Nephron progenitor cell (in vitro differentiated cells): ENCODE data around the gene TLX3.
A peak's percentile ranks its signal among the peaks of the same experiment; 100 is the strongest.

Experiments
- DNase-seq: peaks from one replicate; pipeline ENCODE4 v3.0.0; 2021
- H3K27ac Mint-ChIP-seq: 2 replicates; pipeline ENCODE4 v1.8.0; 2021; ENCODE audit warnings: mild to moderate bottlenecking, moderate library complexity, mixed read lengths
- H3K27me3 Mint-ChIP-seq: 2 replicates; pipeline ENCODE4 v1.8.0; 2021; ENCODE audit warnings: mild to moderate bottlenecking, low read depth, mixed read lengths; ENCODE audit not compliant: poor library complexity
- H3K36me3 Mint-ChIP-seq: 2 replicates; pipeline ENCODE4 v1.8.0; 2021; ENCODE audit warnings: low read depth, mixed read lengths
- H3K4me1 Mint-ChIP-seq: 2 replicates; pipeline ENCODE4 v1.8.0; 2021; ENCODE audit warnings: mixed read lengths
- H3K4me3 Mint-ChIP-seq: 2 replicates; pipeline ENCODE4 v1.8.0; 2021; ENCODE audit warnings: mild to moderate bottlenecking, moderate library complexity, mixed read lengths
- H3K9me3 Mint-ChIP-seq: 2 replicates; pipeline ENCODE4 v1.8.0; 2021; ENCODE audit warnings: mild to moderate bottlenecking, moderate library complexity, mixed read lengths
- CTCF ChIP-seq: fragments of 200-600 bp; sonication (generic); IDR thresholded peaks from 2 replicates; pipeline ENCODE4 v1.5.0; 2021; ENCODE audit warnings: antibody characterized with exemption

TLX3 gene

DNA sequence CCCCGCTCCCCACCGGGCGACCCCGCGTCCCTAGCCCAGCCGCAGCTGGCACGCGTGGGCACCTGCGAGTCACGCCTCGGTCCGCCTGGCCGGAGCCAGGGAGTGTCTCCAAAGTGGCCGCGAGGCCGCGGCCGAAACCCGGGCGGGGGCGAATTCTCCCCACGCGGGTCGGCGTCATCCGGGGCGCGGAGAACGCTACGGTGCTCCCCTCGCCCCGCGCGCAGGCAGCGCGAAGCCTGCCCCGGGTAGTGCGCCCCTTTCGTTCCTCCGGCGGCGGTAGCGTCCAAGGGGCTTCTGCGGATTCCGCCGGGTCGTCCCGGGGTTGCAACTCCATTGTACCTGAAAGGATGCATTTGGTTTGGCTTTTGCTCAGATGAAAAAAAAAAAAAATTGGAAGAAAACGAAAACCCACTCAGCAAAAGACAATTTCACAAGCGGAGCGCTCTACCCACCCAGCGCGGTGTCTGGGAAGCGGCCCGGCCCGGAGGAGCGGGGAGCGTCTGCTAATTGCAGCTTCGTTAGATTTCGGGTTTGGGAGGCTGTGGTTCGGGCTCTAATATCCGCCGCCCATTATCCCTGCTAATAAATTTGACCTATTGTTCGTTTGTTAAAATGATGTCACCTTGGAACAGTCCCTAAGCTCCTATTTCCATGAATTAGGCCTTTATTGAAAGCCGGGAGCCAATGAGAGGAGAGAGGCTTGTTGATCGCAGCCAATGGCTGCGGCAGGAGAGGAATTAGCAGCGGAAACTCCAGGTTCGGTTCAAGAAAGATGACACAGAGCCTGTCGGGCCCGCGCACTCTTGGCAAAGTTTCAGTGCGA, at the start of gene TLX3:
Gene TLX3, plus strand, starts transcription at position 796 of the 823 bp plus-strand sequence. CDS start 118 bp downstream, outside the sequence.
- peak within 1 kb of the TSS; percentile 54 for H3K4me3 Mint-ChIP-seq
- peak; percentile 25 for DNase-seq
- peaks cover 98% of the 10 kb centered on the region for H3K27me3 Mint-ChIP-seq
- H3K36me3 Mint-ChIP-seq = no peaks in the 10 kb centered on the region
- H3K4me1 Mint-ChIP-seq = peaks cover 18% of the 10 kb centered on the region
- no peak for TF ChIP-seq CTCF
- no peaks in the 10 kb centered on the region for H3K9me3 Mint-ChIP-seq
- H3K27ac Mint-ChIP-seq = no peak within 1 kb of the TSS

GRCh38 chr5:171261361-171261760, 47.7 kb upstream of the TLX3 start:
- Mint-ChIP-seq H3K27ac (no peak overlapping the region), H3K36me3 (no peaks in the 10 kb centered on the region), H3K9me3 (no peaks in the 10 kb centered on the region), H3K4me1 (no peaks in the 10 kb centered on the region), H3K27me3 (no peaks in the 10 kb centered on the region), H3K4me3 (no peak overlapping the region)
- no peak for DNase-seq
- no peak for TF ChIP-seq CTCF

DNA sequence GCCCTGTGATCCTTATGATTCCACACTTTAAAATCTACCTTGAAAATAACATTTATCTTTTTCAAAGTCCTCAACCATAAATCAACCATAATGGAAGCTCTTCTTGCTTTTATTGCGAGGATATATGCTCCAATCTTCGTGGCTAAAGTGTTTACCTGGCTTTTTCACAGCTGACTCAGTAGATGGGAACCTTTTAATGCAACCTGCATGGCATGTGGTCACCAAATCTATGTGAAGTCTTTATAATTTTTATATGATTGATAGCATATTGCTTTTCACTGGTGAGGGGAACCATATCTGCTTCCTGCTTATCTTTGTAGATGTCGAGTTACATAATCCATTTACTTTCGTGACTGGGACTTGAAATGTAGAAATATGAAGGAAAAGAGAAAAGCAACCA, 47.1 kb upstream of the TLX3 start:
- Mint-ChIP-seq H3K36me3 (no peaks in the 10 kb centered on the region), H3K4me1 (no peaks in the 10 kb centered on the region), H3K9me3 (no peaks in the 10 kb centered on the region), H3K4me3 (no peak overlapping the region), H3K27me3 (no peaks in the 10 kb centered on the region), H3K27ac (no peak overlapping the region)
- no peak for TF ChIP-seq CTCF
- DNase-seq = no peak

DNA sequence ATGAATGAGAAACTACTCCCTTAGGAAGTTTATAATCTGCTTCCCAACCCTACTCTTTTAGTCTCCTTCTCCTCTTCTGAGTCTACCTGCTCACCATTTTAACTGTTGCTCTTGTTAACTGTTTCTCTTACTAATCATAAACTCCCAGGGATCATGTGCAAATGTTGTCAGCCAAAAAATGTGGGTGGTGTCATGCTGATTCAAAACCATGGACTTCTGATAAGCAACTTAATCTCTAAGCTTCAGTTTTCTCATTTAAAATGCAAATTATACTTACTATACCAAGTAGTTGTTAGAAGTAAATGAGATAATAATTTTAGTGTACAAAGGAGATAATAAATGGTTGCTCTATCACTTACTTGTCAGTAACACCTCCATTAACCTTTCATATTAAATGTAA, 45.9 kb upstream of the TLX3 start:
- DNase-seq = no peak
- no peak for TF ChIP-seq CTCF
- no peaks in the 10 kb centered on the region for H3K36me3 Mint-ChIP-seq
- H3K4me1 Mint-ChIP-seq = no peaks in the 10 kb centered on the region
- no peak overlapping the region for H3K27ac Mint-ChIP-seq
- H3K9me3 Mint-ChIP-seq = no peaks in the 10 kb centered on the region
- H3K27me3 Mint-ChIP-seq = peaks cover 3% of the 10 kb centered on the region
- no peak overlapping the region for H3K4me3 Mint-ChIP-seq

GRCh38 chr5:171264843-171265242, 44.2 kb upstream of the TLX3 start:
- no peaks in the 10 kb centered on the region for H3K9me3 Mint-ChIP-seq
- no peaks in the 10 kb centered on the region for H3K36me3 Mint-ChIP-seq
- no peak overlapping the region for H3K27ac Mint-ChIP-seq
- no peak for TF ChIP-seq CTCF
- no peak overlapping the region for H3K4me3 Mint-ChIP-seq
- no peak for DNase-seq
- peaks cover 3% of the 10 kb centered on the region for H3K27me3 Mint-ChIP-seq
- no peaks in the 10 kb centered on the region for H3K4me1 Mint-ChIP-seq
